ENCODE data around the gene UBE2F.
"Not testable (repeated sequence)": the region's sequence is repeated elsewhere in the genome, so short reads cannot be mapped to it uniquely, and the experiment has no call there.

The UBE2F gene

DNA sequence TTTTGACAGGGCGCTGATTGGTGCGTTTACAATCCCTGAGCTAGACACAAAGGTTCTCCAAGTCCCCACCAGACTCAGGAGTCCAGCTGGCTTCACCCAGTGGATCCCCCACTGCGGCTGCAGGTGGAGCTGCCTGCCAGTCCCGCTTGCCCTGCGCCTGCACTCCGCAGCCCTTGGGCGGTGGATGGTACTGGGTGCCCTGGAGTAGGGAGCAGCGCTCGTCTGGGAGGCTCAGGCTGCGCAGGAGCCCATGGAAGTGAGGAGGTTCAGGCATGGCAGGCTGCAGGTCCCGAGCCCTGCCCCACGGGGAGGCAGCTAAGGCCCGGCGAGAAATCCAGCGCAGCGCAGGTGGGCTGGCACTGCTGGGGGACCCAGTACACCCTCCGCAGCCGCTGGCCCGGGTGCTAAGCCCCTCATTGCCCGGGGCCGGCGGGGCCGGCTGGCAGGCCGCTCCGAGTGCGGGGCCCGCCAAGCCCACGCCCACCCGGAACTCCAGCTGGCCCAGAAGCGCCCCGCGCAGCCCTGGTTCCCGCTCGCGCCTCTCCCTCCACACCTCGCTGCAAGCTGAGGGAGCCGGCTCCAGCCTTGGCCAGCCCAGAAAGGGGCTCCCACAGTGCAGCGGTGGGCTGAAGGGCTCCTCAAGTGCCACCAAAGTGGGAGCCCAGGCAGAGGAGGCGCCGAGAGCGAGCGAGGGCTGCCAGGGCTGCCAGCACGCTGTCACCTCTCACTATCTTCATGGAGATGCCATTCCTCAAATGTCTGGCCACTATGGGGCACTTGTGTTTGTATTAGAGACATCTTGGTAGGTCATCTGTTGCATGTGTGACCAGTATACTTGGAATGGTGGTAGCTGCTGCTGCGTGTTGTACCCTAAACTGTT, 91.1 kb downstream of the UBE2F start:
- not testable (repeated sequence) for DNase-seq

DNA sequence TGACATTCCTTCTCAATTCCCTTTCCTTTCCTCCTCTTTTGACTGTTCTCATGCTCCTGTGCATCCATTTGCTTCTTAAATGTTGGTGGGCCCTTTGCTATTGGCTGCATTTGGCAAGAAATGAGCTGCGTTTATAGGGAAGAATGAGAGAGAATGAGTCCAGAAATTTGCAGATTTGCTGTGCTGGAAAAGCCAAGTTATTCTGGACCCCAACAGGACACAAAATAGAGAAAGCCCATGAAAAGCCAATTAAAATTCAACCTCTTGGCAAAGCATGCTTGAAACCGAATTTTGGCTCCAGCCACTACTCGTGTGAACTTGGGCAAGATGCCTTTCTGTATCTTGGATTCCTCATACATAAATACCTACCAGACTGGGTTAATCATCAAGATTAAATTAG, 92.7 kb downstream of the UBE2F start:
- DNase-seq = no peak

DNA sequence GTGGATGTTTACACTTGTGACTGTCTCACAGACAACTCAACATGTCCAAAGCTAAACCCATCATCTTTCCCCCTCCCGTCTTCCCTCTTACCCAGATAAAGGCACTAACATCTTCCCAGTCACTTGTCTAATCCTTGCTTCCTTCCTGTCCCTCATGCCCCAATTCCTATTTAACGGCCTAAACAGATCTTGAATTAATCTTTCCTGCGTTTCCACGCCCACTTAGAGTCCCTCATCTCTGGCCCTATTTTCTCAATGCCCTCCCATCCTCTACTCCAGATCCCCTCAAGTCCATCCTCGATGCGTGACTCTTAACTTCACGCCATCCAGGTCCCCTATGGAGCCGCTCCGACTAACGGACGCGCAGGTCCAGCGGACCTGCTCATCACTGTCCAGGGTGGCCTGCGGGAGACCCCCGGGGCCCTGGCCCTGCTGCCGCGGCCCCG, 93.3 kb downstream of the UBE2F start:
- no peak for DNase-seq

GRCh38 chr2:238060542-238061314, 93.9 kb downstream of the UBE2F start, which contains the start of gene SCLY:
TSS of gene SCLY (plus strand) at chr2:238061001. CDS start at chr2:238061055, 54 bp downstream.
- DNase-seq = peak; percentile 95

DNA sequence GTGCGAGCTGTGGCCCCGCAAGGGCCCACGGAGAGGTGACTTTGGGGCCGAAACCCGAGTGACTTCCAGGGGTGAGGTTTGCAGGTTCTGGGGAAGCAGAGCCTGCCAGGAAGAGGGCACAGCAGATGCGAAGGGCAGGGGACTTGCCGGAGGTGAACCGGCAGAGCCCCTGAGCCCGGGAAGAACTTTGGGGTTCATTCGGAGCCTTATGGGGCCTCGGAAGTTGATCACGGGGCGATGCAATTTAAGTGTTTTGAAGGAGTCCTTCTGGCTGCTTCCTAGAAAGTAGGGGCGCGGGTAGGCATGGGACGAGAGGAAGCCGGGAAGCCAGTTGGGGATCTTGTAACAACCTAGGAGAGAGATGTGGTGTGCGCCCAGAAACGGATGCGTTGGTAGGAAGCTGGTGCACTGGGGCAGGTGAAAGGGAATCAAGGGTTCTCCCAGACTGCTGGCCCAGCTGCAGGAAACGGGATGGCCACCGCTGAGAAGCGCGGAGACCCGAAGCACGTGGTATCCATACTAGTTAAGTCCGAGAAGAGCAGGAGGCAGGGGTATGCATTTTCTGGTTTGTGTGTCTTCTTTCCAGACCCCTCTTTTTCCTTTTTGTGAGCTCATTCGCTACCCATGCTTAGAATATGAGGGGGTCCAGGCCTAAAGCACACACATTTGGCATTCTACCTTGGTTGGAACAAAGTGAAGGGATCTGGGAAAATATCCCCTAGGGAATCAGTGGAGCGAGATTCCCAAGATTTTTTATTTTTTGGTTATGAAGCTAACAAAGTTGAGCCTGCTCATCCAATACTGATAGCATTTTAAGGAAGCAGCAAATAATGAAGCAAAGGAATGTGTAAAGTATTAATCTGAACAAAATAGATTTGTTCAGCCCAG, 94.7 kb downstream of the UBE2F start:
- DNase-seq = peak; percentile 32

- DNase-seq = no peak
These were observed 96.8 kb downstream of the UBE2F start for GRCh38 chr2:238063414-238064189.

DNA sequence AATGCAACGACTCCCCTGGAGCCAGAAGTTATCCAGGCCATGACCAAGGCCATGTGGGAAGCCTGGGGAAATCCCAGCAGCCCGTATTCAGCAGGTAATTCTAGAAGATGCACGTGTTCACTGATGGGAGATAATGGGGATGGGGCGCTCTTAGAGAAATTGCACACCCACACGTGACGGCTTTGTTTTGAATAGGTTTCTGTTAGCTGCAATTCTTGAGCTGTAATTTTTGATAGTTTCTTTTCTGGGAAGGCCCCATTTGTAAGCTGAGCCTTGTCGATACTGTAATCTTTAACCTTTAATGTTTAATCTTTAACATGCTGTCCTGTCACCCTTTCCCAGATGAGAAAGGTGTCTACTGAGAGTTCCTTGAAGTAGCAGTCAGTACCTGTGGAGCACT, 97.6 kb downstream of the UBE2F start:
- DNase-seq = no peak

- no peak for DNase-seq
These were observed 98.4 kb downstream of the UBE2F start for GRCh38 chr2:238065071-238065846.

DNA sequence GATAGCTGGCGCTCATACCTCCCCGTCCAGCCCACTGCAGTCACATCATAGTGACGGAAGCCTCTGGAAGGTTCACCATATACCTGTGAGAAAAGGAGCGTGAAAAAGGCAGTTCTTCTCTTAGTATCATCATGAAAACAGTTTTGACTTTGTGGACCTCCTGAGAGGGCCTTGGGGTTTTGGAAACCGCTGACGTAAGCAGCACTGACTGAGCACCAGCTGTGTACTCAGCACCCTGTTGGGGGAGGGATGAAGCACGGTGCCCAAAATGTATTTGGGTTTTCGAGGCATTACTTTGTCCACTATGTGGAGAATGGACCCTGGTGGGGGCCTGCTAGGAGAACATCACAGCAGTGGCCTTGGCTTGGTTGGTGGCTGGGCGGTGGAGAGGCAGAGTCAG, 99.4 kb downstream of the UBE2F start:
- DNase-seq = no peak

DNA sequence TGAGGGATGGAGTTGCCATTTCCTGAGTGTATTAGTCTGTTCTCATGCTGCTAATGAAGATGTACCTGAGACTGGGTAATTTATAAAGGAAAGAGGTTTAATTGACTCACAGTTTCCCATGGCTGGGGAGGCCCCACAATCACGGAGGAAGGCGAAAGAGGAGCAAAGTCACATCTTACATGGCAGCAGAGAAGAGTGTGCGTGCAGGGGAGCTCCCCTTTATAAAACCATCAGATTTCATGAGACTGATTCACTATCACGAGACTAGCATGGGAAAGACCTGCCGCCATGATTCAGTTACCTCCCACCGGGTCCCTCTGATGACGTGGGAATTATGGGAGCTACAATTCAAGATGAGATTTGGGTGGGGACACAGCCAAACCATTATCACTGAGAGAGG, 99.9 kb downstream of the UBE2F start:
- DNase-seq = peak; percentile 23

- no peak for DNase-seq
These were observed 101.1 kb downstream of the UBE2F start for GRCh38 chr2:238067939-238068338.

DNA sequence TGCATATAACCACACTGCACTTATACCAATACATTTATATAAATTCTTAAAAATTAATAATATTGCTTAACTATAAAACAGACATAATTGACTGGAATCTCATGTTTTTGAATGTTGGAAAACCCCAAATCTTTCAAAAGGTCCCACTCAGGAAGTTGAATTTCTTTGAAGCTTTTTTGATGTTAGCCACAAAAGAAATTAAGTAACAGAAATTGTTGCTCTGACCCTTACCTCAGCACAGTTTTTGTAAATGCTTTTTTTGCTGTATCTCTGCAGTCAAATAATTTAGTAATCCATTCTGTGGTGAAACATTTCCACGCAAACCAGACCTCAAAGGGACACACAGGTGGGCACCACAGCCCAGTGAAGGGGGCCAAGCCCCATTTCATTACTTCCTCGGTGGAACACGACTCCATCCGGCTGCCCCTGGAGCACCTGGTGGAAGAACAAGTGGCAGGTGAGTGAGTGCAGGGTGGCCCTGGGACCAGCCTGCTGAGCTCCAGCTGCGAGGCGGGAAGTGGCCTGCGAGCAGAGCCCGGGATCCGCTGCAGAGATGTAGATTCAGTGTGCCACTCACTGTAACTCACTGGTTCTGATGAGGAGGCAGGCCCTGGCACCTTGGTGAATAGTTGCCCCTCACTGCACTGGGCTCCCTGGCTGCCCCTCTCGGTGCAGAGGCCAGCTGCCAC, 102.4 kb downstream of the UBE2F start:
- DNase-seq = no peak

GRCh38 chr2:238069877-238070276, 103.1 kb downstream of the UBE2F start:
- no peak for DNase-seq

DNA sequence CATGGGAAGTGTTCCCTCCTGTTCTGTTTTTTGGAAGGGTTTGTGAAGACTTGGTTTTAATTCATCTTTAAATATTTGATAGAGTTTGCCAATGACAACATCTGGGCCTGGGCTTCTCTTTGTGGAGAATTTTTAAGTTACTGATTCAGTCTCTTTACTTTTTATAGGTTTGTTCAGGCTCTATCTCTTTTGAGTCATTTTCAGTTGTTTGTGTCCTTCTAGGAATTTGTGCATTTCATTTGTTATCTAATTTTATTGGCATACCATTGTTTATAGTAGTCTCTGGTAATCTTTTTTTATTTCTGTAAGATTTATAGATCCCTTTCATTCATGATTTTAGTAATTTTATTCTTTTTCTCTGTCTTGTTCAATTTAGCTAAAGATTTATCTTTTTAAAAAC, 108.6 kb downstream of the UBE2F start:
- DNase-seq = no peak

GRCh38 chr2:238077292-238077691, 110.5 kb downstream of the UBE2F start:
- no peak for DNase-seq

- DNase-seq = no peak
These were observed 113.1 kb downstream of the UBE2F start for GRCh38 chr2:238079874-238080327.

DNA sequence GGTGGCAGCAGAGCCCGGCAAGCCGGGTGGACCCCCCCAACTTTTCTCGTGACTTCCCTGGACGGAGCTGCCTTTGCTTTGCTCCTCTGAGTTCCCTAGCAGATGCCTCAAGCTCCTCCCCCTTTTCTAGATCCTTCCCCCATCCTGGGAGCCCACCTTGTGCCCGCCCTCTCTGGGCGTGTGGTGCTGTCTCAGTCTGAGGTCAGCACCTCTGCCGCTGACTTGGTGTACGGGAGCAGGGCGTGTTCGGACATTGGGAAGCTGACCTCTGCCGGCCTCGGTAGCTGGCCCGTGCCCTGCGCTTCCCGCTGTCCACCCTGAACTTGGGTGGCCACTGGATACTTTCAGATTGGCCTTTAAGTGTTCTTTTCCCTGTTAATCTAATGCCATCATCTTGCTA, 113.7 kb downstream of the UBE2F start:
- DNase-seq = no peak

DNA sequence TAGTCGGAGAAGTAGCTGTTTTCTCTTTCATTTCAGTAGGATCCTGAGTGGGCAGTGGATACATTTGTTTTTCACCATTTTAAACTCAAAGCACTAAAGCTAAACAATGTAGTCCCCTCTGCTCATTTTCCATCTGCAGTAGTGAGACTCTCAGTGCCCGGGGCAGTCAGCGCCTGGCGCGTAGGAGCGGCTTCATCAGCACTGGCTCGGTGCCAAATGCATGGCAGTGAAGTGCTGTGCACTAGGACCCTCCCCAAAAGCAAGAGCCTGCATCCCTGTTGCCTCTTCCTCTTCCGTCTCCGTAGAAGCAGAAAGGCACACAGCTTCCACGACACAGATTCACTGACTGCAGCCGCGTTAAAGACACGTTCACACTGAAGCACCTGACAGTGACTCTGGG, 114.3 kb downstream of the UBE2F start:
- no peak for DNase-seq

- DNase-seq = no peak
These were observed 114.7 kb downstream of the UBE2F start for GRCh38 chr2:238081561-238081960.

- DNase-seq = no peak
These were observed 115.3 kb downstream of the UBE2F start for GRCh38 chr2:238082151-238082550.

DNA sequence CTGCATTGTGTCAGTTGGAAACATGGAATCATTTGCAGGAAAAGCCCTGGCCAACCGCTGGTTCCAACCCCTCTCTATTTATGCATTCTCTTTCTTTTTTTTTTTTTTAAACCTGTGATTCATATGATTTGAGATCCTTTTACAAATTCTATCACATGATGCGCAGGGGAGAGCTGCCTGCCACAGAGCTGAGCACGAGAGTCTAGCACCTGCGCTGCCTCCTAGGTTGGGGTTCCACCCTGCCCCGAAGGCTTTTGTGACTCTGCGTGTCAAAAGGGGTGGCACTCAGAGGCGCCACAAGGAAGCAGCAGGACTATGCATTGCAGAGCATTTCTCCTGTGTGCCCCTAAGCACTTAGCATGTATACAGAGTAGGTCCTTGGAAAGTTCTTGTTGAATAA, 116.0 kb downstream of the UBE2F start:
- no peak for DNase-seq
